GM18502 (cell line): ENCODE results near the gene LTBP4.
"Not testable (repeated sequence)": the region's sequence is repeated elsewhere in the genome, so short reads cannot be mapped to it uniquely, and the experiment has no call there.

Experiments
- ATAC-seq: cut with Tn5 transposase; IDR thresholded peaks from one replicate; pipeline ENCODE4 v1.9.1; 2021; ENCODE audit warnings: mild to moderate bottlenecking; ENCODE audit not compliant: unreplicated experiment, poor library complexity

Gene LTBP4

DNA sequence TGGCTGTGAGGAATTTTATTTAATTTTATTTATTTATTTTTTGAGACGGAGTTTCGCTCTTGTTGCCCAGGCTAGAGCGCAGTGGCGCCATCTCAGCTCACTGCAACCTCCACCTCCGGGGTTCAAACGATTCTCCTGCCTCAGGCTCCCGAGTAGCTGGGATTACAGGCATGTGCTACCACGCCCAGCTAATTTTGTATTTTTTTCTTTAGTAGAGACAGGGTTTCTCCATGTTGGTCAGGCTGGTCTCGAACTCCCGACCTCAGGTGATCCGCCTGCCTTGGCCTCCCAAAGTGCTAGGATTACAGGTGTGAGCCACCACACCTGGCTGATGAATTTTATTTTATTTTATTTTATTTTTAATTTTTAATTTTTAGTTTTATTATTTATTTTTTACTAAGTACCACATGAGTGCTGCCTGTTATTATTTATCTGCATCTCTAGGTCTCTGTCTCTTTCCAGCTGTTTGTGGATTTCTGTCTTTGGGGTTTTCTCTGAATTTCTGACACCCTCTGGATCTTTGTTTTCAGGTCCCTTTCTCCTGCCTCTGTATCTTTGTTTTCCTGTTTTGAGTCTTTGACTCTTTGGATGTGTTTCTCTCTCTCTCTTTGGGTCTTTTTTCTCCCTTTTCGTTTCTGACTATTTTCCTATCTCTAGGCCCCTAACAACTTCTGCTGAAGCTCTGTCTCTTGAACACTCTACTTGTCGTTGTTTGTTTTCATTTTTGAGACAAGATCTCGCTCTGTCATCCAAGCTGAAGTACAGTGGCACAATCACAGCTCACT lies 23.4 kb downstream of the LTBP4 start:
- ATAC-seq = not testable (repeated sequence)

DNA sequence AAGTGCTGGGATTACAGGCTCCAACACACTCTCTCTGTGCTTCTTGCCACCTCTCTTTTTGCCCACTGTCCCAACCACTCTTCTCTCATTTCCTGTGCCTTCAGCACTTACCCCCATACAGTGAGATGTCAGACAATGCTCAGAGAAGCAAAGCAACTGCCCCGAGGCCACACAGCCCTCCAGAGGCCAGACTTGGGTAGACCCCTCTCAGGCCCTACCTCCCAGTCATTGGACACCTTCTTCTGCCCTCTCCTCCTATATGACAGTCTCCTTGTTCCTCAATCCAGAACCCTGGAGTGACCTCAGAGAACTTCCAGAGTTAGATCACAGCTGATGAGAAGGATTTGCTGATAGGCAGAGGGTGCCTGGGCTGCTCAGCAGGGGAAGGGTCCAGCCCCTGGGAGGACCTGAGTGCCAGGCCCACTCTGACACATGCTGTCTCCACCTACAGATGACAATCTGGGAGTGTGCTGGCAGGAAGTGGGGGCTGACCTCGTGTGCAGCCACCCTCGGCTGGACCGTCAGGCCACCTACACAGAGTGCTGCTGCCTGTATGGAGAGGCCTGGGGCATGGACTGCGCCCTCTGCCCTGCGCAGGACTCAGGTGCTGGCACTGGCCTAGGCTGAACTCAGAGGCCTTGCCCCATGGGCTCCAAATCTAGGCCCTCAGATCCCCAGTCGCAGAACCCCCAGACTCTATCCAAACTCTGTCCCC lies 24.4 kb downstream of the LTBP4 start:
- ATAC-seq = no peak

GRCh38 chr19:40626918-40627317 lies 25.7 kb downstream of the LTBP4 start:
- ATAC-seq = no peak

DNA sequence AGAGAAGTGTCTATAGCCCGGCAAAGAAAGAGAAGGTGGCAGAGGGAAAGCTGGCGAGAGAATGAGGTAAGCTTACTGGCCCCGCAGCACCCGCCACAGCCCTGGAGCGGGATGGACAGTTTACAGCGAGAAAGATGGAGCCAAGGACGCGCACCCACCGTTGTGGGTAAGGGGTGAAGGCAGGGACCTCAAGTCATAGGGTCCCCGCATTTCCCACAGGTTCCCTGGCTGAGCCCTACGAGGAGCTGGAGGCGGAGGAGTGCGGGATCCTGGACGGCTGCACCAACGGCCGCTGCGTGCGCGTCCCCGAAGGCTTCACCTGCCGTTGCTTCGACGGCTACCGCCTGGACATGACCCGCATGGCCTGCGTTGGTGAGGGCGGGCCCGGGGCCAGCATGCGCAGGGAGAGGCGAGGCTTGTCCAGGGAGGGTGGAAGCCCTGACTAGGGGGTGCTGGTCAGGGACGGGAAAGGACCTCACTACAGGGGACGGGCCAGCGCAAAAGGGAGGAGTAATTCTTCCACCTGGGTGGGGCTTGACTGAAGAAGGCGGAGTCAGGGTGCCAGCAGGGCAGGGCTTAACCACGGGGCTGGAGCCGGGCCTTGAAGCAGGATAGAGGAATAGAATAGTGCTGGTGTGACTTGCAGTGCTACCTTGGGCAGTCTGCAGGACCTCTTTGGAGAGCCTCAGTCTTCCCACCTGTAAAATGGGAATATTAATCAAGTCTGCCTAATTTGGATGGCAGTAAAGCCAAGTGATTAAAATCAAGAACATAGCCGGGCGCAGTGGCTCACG lies 26.5 kb downstream of the LTBP4 start:
- ATAC-seq = no peak

- ATAC-seq = no peak
These were observed 28.2 kb downstream of the LTBP4 start for GRCh38 chr19:40629346-40629745.

DNA sequence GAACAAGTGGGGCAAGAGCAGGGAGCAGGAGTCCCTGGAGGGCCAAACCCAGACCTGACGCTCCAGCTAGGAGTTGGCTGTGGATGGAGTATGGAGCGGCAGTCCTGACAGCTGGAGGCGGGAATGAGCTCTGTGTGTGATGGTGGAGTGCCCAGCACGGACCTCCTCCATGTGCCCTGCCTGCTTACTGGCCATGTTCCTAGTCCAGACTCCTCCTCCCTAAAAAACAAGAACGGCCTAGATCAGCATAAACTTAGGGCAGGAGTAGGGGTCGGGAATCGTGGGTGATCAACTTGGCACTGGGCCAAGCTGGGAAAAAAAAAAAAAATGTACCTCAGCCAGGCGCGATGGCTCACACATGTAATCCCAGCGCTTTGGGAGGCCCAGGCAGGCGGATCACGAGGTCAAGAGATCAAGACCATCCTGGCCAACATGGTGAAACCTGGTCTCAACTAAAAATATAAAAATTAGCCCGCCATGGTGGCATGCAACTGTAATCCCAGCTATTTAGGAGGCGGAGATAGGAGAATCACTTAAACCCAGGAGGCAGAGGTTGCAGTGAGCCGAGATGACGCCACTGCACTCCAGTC lies 29.5 kb downstream of the LTBP4 start:
- no peak for ATAC-seq

DNA sequence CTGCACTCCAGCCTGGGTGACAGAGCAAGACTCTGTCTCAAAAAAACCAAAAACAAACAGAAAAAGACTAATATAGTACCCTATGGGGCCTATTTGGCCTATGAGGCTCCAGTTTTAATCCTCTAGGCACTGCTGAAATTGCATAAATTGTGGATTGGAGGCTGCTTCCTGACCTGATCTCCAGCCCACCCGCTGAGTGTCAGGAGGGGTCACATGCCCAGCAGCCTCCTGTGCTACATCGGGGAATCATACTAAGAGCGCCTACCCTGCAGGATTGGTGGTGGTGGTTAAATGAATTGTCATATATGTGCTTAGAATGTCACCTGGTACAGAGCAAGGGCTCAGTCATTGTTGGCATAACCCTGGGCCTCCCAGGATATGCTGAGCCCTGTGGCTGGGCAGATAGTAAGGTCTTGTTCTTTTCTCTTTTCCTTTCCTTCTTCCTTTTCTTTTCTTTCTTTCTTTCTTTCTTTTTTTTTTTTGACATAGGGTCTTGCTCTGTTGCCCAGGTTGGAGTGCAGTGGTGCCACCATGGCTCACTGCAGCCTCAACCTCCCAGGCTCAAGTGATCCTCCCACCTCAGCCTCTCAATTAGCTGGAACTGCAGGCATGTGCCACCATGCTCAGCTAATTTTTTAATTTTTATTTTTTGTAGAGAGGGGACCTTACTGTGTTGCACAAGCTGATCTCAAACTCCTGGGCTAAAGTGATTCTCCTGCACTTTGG lies 31.3 kb downstream of the LTBP4 start:
- ATAC-seq = no peak

DNA sequence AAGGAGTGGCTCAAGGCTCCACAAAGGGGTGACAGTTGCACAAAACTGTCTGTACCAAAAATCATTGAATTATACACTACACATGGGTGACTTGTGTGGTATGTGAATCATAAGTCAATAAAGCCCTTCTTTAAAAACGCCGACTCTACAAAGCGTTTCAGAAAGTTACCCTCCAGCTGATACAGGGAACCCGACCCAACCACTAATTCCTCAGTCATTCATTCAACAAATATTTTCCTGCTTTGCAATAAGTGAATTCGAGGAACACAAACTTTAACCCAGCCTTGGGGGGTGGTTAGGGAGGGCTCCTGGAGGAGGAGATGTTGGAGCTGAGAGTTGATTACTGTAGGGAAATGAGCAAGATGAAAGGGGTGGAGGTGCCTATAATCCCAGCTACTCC lies 32.0 kb downstream of the LTBP4 start:
- no peak for ATAC-seq

GRCh38 chr19:40638327-40638726 lies 37.2 kb downstream of the LTBP4 start:
- no peak for ATAC-seq

DNA sequence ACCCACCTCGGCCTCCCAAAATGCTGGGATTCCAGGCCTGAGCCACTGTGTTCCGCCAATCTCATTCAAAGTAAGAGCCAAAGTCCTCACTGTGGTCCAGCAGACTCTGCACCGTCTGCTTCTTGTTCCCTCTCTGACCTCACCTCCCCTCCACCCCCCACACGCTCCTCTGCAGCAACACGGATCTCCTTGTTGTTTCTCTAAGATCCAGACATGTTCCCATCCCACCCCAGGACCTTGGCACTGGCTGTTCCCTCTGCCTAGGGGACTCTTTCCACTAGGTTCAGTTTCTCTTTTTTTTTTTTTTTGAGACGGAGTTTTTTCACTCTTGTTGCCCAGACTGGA lies 38.4 kb downstream of the LTBP4 start:
- ATAC-seq = no peak

DNA sequence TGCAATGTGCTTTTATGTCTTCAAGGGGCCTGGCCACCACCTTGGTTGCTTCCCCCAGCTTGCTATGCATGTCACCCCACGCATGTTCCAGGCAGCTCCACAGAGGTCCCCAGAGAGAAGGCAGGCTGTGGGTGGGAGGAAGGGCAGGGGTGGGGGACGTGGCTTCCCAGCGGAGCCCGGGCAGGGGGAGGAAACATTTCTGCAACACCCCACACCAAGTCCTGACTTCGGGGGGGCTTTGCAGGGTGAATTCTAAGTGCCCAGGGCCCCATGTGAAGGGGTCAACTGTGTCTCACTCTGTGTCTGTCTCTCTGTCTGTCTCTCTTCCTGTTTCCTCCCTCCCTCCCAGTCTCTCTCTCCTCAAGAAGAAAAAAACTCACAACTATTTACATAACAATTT lies 39.6 kb downstream of the LTBP4 start:
- ATAC-seq = no peak

DNA sequence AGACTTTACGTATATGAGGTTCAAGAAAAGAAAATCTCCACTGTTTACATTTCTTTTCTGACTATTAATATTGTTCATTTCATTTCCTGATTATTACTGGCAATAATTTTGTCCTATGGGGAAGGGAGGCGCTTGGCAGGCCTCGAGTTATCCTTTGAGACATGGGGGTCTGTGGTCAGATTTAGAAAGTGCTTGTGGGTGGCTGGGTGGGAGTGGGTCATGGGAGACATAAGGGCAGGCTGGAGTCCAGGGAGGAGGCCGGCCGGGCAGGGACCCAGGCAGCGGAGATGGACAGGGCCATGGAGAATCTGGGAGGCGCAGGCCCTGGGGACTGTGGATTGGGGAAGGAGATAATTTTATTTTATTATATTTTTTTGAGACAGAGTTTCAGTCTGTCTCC lies 40.1 kb downstream of the LTBP4 start:
- ATAC-seq = no peak

GRCh38 chr19:40642051-40642706 lies 41.0 kb downstream of the LTBP4 start:
- no peak for ATAC-seq

DNA sequence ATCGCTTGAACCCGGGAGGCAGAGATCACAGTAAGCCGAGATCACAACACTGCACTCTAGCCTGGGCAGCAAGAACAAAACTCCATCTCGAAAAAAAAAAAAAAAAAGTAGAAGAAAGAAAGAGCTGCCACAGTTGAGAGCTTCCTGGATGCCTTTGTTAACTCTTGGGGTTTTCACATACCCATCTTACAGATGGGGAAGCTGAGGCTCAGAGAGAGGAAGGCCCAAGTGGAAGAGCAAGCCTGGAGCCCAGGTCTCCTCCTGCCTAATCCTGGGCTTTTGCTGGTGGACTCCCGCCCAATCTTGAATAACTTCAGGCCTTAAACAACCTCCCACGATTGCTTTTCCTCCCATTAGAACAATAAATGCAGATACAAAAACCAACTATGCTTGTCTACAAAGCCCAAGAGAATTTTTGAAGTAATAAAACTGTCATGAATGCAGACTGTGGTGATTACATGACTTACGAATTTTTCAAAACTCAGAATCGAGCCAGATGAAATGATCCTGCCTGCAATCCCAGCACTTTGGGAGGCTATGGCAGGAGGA lies 41.7 kb downstream of the LTBP4 start:
- ATAC-seq = no peak

DNA sequence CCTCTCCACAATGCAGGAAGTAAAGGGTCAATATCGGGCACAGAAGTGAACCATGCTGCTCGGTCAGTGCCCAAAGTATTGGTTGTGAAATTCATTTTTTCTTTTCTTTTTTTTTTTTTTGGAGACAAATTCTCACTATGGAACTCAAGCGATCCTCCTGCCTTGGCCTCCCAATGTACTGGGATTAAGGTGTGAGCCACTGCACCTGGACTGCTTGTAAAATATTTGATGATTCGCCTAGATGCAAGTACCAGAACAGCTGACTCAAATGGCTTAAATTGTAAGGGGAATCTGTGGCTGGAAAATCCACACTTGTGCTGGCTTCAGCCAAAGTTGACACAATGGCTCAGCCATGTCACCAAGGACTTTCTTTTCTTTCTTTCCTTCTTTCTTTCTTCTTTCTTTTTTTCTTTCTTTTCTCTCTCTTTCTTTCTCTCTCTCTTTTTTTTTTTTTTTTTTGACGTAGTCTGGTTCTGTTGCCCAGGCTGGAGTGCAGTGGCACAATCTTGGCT lies 45.6 kb downstream of the LTBP4 start:
- ATAC-seq = no peak

DNA sequence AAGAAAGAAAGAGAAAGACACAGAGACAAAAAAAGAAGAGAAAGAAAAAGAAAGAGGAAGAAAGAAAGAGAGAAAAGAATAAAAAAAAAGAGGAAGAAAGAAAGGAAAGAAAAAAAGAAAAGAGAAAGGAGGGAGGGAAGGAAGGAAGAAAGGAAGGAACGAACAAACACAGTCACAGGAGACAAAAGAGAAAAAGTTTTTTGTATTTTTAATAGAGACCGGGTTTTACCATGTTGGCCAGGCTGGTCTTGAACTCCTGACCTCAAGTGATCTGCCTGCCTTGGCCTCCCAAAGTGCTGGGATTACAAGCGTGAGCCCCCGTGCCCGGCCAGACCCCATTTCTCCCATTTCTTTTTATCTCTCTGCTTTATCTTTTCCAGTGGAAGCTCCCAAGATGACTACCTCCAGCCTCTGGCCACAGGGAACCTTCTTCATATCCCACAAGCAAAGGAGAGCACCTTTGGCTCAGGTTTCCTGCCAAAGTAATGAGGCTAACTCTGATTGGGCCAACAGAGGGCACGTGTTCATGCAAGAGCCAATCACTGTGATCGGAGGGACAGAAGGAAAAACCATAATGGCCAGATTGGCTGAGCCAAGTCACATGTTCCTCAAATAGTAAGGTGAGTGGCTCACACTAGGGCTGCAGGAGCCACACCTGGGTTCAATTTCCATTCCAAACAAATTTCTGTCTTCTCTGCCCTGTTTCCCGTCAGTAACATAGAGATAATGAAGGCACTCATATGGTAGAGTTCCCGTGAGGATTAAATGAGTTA lies 48.9 kb downstream of the LTBP4 start:
- not testable (repeated sequence) for ATAC-seq

DNA sequence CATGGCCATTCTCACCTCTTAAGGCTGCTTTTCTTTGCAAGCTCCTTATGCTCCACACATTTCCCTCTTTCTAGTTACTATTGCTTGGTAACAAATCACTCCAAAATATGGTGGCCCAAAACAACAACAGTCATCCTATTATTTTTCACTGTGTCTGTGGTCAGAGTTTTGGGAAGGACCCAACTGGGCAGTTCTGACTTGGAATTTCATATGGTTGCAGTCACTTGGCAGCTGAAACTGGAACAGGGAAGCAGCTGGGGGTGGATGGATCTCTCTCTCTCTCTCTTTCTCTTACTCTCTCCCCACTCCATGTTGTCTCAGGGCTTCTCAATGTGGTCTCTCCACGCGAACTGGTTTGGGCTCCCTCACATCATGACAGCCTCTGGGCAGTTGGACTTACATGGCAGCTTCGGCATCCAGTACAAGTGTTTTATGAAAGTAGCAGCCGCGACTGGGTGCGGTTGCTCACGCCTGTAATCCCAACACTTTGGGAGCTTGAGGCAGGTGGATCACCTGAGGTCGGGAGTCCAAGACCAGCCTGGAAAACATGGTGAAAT lies 49.7 kb downstream of the LTBP4 start:
- no peak for ATAC-seq

DNA sequence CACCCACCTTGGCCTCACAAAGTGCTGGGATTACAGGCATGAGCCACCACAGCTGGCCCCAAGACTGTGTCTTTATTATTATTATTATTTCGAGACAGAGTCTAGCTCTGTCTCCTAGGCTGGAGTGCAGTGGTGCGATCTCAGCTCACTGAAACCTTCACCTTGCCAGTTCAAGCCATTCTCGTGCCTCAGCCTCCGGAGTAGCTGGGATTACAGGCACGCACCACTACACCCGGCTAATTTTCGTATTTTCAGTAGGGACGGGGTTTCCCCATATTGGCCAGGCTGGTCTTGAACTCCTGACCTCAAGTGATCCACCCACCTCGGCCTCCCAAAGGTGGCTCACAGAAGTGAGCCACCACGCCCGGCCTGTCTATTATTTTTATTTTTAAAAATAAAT lies 51.1 kb downstream of the LTBP4 start:
- not testable (repeated sequence) for ATAC-seq
